OCI-LY1 (cell line): ENCODE measurements around the gene TCHH.

Experiments
- EZH2 ChIP-seq: fragments of 200-600 bp; sonication (generic), shearing (Covaris generic); IDR thresholded peaks from 2 replicates; pipeline ENCODE4 v1.8.0; 2017; ENCODE audit warnings: borderline replicate concordance, mixed run types, mild to moderate bottlenecking, antibody characterized with exemption, low read length, moderate library complexity, mixed read lengths
- TF ChIP-seq, protein P1 (sequence below): fragments of 200-600 bp; sonication (generic), shearing (Covaris generic); IDR thresholded peaks from 2 replicates; pipeline ENCODE4 v1.5.1; 2017; ENCODE audit warnings: mild to moderate bottlenecking, antibody characterized with exemption, low read length, moderate library complexity, mixed read lengths

- TF ChIP-seq, protein P1, sequence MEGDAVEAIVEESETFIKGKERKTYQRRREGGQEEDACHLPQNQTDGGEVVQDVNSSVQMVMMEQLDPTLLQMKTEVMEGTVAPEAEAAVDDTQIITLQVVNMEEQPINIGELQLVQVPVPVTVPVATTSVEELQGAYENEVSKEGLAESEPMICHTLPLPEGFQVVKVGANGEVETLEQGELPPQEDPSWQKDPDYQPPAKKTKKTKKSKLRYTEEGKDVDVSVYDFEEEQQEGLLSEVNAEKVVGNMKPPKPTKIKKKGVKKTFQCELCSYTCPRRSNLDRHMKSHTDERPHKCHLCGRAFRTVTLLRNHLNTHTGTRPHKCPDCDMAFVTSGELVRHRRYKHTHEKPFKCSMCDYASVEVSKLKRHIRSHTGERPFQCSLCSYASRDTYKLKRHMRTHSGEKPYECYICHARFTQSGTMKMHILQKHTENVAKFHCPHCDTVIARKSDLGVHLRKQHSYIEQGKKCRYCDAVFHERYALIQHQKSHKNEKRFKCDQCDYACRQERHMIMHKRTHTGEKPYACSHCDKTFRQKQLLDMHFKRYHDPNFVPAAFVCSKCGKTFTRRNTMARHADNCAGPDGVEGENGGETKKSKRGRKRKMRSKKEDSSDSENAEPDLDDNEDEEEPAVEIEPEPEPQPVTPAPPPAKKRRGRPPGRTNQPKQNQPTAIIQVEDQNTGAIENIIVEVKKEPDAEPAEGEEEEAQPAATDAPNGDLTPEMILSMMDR: no peak
- no peak for TF ChIP-seq EZH2
Observed at GRCh38 chr1:152104854-152105253, 10.4 kb downstream of the TCHH start.
